ENCODE measurements around the gene FYCO1. TPM values are rescaled to one million over a fixed set of nuclear protein-coding genes. Genes with fewer than 3 reads are reported as not detected.

Gene FYCO1
- total RNA-seq, 1 donor: 57.8 TPM

DNA sequence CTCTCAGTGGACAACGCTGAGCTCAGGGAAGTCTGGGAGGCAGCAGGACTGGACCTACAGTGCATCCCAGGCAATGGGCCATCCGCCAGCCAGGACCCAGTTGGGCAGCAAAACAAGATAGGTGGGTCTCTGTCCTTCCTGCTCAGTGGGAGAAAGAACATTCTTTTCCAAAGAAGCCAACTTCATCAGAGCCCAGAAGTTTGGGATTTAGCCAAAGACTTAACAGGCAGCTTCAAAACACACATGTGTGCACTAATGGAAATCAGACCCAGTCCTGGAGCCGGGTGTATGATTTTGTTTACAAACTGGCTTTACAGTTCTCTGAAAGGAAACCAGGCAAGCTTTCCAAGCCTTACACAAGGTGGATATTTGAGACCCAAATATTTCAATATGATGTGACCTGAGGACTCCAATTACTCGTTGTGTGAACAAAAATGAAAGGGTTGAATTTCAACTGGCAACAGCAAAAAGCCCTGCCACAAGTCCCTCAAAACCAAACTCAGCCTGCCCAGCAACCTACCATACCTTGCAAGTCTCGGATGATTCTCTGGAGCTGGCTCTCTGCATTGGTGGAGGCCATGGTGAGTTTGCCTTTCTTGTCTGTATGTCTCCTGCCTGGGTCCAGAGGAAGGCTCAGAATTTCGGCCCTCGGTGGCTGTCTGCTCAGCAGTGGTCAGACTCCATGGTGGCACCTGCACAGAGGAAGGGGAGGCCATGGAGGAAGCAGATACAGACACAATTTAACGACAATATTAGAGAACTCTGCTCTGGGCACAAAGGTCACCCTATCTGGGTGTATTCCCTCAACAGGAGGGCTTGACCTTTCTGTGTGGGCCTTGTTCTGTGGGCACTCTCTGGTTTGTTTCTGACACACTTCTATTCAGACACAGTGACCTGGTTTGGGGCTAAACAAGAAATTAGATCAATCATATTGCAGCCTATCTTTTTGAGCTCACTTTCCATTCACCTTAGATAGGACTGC lies 11.0 kb downstream of the FYCO1 start:
- peak; percentile 77 for DNase-seq (ENCODE audit: low read depth)
- H3K4me3 ChIP-seq (ENCODE audit: low read depth, low read length): no peak overlapping the region
- TF ChIP-seq, protein P1, sequence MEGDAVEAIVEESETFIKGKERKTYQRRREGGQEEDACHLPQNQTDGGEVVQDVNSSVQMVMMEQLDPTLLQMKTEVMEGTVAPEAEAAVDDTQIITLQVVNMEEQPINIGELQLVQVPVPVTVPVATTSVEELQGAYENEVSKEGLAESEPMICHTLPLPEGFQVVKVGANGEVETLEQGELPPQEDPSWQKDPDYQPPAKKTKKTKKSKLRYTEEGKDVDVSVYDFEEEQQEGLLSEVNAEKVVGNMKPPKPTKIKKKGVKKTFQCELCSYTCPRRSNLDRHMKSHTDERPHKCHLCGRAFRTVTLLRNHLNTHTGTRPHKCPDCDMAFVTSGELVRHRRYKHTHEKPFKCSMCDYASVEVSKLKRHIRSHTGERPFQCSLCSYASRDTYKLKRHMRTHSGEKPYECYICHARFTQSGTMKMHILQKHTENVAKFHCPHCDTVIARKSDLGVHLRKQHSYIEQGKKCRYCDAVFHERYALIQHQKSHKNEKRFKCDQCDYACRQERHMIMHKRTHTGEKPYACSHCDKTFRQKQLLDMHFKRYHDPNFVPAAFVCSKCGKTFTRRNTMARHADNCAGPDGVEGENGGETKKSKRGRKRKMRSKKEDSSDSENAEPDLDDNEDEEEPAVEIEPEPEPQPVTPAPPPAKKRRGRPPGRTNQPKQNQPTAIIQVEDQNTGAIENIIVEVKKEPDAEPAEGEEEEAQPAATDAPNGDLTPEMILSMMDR (IDR thresholded peaks at IDR 0.05; ENCODE audit: insufficient read depth, low read length): no peak

DNA sequence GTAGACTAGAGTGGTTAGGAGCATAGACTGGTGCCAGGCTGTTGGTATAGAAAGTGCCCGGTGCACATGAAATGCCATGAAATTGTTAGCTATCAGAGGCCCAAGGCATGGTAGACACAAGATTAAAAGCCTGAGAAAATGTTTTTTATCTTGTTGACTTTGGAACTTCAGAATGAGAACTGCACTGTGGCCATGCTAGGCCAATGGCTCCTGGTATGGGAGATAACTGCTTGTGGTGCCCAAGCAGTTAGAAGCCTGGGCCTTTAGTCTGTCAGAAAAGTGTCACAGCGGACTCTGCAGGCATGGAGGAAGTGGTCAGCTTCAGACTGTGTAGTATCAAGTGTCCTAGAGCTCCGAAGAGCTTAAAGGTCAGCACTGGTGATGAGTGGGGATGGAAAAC lies 11.9 kb downstream of the FYCO1 start:
- TF ChIP-seq, protein P1 (IDR thresholded peaks at IDR 0.05; ENCODE audit: insufficient read depth, low read length): no peak
- DNase-seq (ENCODE audit: low read depth): no peak
- no peak overlapping the region for H3K4me3 ChIP-seq (ENCODE audit: low read depth, low read length)

DNA sequence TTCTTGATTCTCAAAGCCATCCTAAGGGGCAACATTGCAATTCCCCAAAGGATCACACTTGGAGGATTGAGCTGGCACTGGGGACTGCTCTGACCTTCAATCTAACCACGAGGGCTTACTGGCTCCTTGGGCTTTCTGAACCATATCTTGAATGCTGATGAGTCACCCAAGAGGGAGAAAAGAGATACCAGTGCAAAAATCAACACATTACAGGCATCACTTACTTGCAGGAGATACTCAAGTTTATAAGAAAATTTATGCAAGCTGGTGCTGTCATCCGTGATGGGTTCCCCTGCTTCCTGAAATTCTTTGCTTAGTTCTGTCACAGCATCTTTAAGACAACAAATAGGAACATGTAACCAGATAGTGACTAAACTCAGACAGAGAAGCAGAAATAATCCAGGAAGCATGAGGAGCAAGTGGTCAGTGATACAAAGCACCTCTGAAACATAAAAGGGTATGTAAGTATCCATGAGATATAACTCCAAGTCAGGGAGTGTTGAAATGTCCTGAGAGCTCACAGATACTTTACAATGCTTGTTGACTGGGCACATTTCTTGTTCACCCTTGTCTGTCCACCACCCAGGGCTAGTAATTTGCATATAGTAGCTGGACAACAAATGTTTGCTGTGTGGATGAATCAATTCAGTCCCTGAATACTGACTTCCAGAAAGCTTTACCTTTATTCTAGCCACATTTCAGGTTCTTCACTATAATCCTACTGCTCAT lies 14.1 kb downstream of the FYCO1 start:
- DNase-seq (ENCODE audit: low read depth): peak; percentile 63
- TF ChIP-seq, protein P1 (IDR thresholded peaks at IDR 0.05; ENCODE audit: insufficient read depth, low read length): no peak

DNA sequence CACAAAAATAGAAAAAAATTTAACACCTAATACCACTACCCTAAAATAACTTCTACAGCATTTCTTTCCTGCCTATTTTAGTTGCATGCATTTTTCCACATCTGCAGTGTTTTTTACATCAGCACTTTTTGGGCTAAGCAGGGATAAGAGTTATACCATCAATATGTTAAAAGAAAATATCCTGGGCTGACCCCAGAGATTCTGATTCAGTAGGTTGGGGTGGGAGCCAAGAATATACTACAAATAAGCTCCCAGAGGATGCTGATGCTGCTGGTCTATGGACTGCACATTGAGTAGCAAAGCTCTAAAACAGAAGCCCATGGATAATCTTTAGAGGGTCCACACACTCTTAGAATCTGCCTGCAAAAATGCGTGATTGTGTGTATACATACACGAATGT lies 14.8 kb downstream of the FYCO1 start:
- TF ChIP-seq, protein P1 (IDR thresholded peaks at IDR 0.05; ENCODE audit: insufficient read depth, low read length): no peak
- DNase-seq (ENCODE audit: low read depth): peak; percentile 66
- no peak overlapping the region for H3K4me3 ChIP-seq (ENCODE audit: low read depth, low read length)

More for the DNA sequence above, 14.1 kb downstream of the FYCO1 start:
- H3K4me3 ChIP-seq (ENCODE audit: low read depth, low read length): no peak overlapping the region

DNA sequence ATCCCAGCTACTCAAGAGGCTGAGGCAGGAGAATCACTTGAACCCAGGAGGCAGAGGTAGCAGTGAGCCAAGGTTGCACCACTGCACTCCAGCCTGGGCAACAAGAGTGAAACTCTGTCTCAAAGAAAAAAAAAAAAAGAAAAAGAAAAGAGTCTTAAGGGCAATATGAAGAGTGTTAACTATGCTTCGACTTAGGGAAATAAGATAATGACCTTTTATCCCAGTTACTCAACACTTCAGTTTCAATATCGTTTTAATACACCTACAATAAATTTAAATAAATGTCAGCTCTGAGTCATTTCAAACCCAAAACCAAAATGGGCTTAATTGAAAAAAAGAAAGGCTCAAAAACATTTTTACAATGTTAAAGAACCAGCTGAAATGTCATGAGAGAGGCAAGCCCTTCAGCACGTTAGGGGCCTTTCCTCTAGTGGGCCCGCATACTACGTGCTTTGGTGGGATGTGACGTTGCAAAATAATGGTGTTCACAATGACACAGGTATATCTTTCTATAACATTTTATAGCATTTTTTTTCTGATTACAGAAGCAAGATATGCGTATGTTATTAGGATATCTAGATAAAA lies 15.3 kb downstream of the FYCO1 start:
- no peak overlapping the region for H3K4me3 ChIP-seq (ENCODE audit: low read depth, low read length)
- no peak for DNase-seq (ENCODE audit: low read depth)
- TF ChIP-seq, protein P1 (IDR thresholded peaks at IDR 0.05; ENCODE audit: insufficient read depth, low read length): no peak

DNA sequence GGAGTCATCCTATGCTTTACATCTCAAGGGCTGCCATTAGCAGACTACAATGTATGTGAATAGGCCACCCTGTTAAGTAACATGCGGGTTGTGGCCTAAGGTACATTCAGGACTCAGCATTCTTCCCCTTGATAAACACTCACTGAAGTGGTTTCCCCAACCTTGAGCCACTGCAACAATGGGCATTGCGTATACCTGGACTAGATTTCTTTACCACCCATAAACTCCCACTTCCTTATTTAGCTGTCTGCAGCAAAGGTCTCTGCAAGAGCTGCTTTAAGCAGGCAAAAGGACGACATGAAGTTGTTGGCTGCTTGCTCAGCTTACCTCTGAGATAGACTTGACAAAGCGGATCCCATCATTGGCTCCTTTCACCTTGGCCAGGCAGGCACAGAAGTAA lies 16.2 kb downstream of the FYCO1 start:
- no peak overlapping the region for H3K4me3 ChIP-seq (ENCODE audit: low read depth, low read length)
- no peak for DNase-seq (ENCODE audit: low read depth)
- TF ChIP-seq, protein P1 (IDR thresholded peaks at IDR 0.05; ENCODE audit: insufficient read depth, low read length): no peak
